ENCODE results near the gene TMEM117. TPM values are rescaled to one million over a fixed set of nuclear protein-coding genes. Genes with fewer than 3 reads are reported as not detected.

The TMEM117 gene
- total and polyA plus RNA-seq, 10 of the 15 experiments (the other 5 are each of a cell fraction or from before 2014, with no cell fraction given) = 3.1 to 8.2 (median 6.1) TPM

GRCh38 chr12:44369998-44370397 lies 534.1 kb downstream of the TMEM117 start:
- TF ChIP-seq CHD4 (IDR thresholded peaks at IDR 0.05) (no peak), RB1 (IDR thresholded peaks at IDR 0.05; ENCODE audit: borderline replicate concordance) (no peak), EP300 (IDR thresholded peaks at IDR 0.05; ENCODE audit: borderline replicate concordance in 1 of 2, control insufficient read depth in 1 of 2, low read depth in 2 of 2, low read length in 2 of 2) (no peak), RCOR1 (conservative IDR thresholded peaks at IDR 0.05; ENCODE audit: low read depth, low read length) (no peak), MLLT1 (IDR thresholded peaks at IDR 0.05) (no peak), STAT3 (IDR thresholded peaks at IDR 0.05; ENCODE audit: low read depth, low read length) (no peak), POLR2A (IDR thresholded peaks at IDR 0.05; ENCODE audit: low read depth, low read length) (no peak), SMAD5 (IDR thresholded peaks at IDR 0.05; ENCODE audit: low read depth) (no peak), TAF1 (IDR thresholded peaks at IDR 0.05; ENCODE audit: borderline replicate concordance, low read depth, low read length) (no peak), CHD1 (IDR thresholded peaks at IDR 0.05; ENCODE audit: low read depth, low read length) (no peak), NKRF (conservative IDR thresholded peaks at IDR 0.05) (no peak), ZBED1 (IDR thresholded peaks at IDR 0.05; ENCODE audit: borderline replicate concordance) (no peak), TCF7 (IDR thresholded peaks at IDR 0.05; ENCODE audit: borderline replicate concordance) (no peak), SIN3A (IDR thresholded peaks at IDR 0.05; ENCODE audit: low read depth, low read length) (no peak), ZNF384 (IDR thresholded peaks at IDR 0.05; ENCODE audit: borderline replicate concordance, low read depth, low read length) (no peak)
- BruUV-seq (replicated peaks) = no TSS peak
- H3K27ac ChIP-seq (ENCODE audit: control insufficient read depth, insufficient read depth) = no peak overlapping the region
- ATAC-seq (no peak), DNase-seq (ENCODE audit: low read depth, low spot score) (no peak), FAIRE-seq (no peak)
- no peak overlapping the region for H3K4me3 ChIP-seq
- H3K27me3 ChIP-seq (replicated peaks in 1 of 2; ENCODE audit: control insufficient read depth in 2 of 2, insufficient read depth in 2 of 2, low read length in 1 of 2) = no peaks in the 10 kb centered on the region
- H3K79me2 ChIP-seq (ENCODE audit: control insufficient read depth, insufficient read depth, low read length) = no peaks in the 10 kb centered on the region
- ChIA-PET RAD21 (ENCODE audit: unreplicated experiment) (no interaction called here), SMC1A (ENCODE audit: uncharacterized antibody, unreplicated experiment) (interaction anchor here (0.9 kb wide), 1 partner anchor 62 kb away, joined by 3 read pairs; no protein-coding TSS in a partner anchor), CTCF (interaction anchor here (2.0 kb wide), 1 partner anchor 11 kb away, joined by 5 read pairs; no protein-coding TSS in a partner anchor), POLR2A (no interaction called here)
- H3K9ac ChIP-seq (ENCODE audit: control insufficient read depth, insufficient read depth, low read length) = no peak overlapping the region
- no peaks in the 10 kb centered on the region for H3K9me3 ChIP-seq (replicated peaks; ENCODE audit: control insufficient read depth, insufficient read depth, low read length)
- in situ Hi-C loops (cut with MboI) (no loop called here), intact Hi-C loops (cut with micrococcal nuclease; ENCODE audit: unreplicated experiment) (no loop called here)
- 100% methylated on average over 1 of the region's 1 CpG for WGBS (ENCODE audit: insufficient coverage, insufficient replicate concordance, low lambda C conversion rate, missing lambda C conversion rate)
- H3K4me1 ChIP-seq (ENCODE audit: control insufficient read depth, insufficient read depth, low read length) = no peaks in the 10 kb centered on the region
- no peaks in the 10 kb centered on the region for H4K20me1 ChIP-seq (ENCODE audit: control insufficient read depth, insufficient read depth)
- H2AFZ ChIP-seq (ENCODE audit: control insufficient read depth, low read depth, low read length) = no peak overlapping the region
- no peak overlapping the region for H3K4me2 ChIP-seq (ENCODE audit: control insufficient read depth, insufficient read depth)
- H3K36me3 ChIP-seq (ENCODE audit: control insufficient read depth in 2 of 2, insufficient read depth in 2 of 2, low read length in 1 of 2) = no peaks in the 10 kb centered on the region
